ENCODE data around the gene LEKR1. TPM values are rescaled to one million over a fixed set of nuclear protein-coding genes. Genes with fewer than 3 reads are reported as not detected.

Gene LEKR1
- total and polyA plus RNA-seq, 2 of the 13 experiments (the other 11 are each of a cell fraction or from before 2014, with no cell fraction given) = 0.49 to 1.5 TPM

GRCh38 chr3:156826896-156827882 lies 1.0 kb downstream of the LEKR1 start:
- Histone ChIP-seq H3K9me3 (ENCODE audit: low read length) (no peaks in the 10 kb centered on the region), H3K4me2 (ENCODE audit: low read depth, low read length) (peak overlapping the region; percentile 76), H2AFZ (ENCODE audit: low read length) (peak overlapping the region; percentile 48), H3K27me3 (ENCODE audit: control insufficient read depth in 1 of 2, insufficient read depth in 2 of 2, low read length in 2 of 2) (no peaks in the 10 kb centered on the region; a peak in 1 of 5 replicates), H3K4me1 (ENCODE audit: insufficient read depth, low read length) (peaks cover 9% of the 10 kb centered on the region; the same call in 1 of the 2 replicates), H3K79me2 (ENCODE audit: insufficient read depth, low read length) (no peaks in the 10 kb centered on the region), H4K20me1 (ENCODE audit: insufficient read depth, low read length) (no peaks in the 10 kb centered on the region), H3K9ac (ENCODE audit: insufficient read depth, low read depth, low read length) (peak overlapping the region; percentile 73), H3K4me3 (replicated peaks in 1 of 3; ENCODE audit: insufficient read depth in 1 of 3, low read depth in 2 of 3, low read length in 3 of 3) (peak overlapping the region; percentile 46 to 71 (median 53); a peak in 5 of 6 replicates), H3K27ac (ENCODE audit: extremely low read length, insufficient read depth, low read length) (peak overlapping the region; percentile 73), H3K36me3 (replicated peaks in 1 of 2; ENCODE audit: control insufficient read depth in 1 of 2, insufficient read depth in 2 of 2, low read length in 2 of 2) (no peaks in the 10 kb centered on the region)
- CTCF ChIA-PET (ENCODE audit: low intra/inter-chr PET ratio, low total read pairs) = no interaction called here
- DNase-seq (ENCODE audit: low spot score) (no peak), FAIRE-seq (no peak), ATAC-seq (peak; percentile 17; the same call in 2 of the 3 replicates)
- TF ChIP-seq CREB1 (IDR thresholded peaks at IDR 0.05) (peak; percentile 16; the same call in 1 of the 2 replicates), CREB1 (CRISPR knock-in tag; IDR thresholded peaks at IDR 0.05) (no peak), WIZ (CRISPR knock-in tag; IDR thresholded peaks at IDR 0.05) (0 out of 2 replicates have a peak, but pooled peaks have one; percentile 13), FOXK2 (IDR thresholded peaks at IDR 0.05) (no peak)
- in situ Hi-C loops (cut with HindIII; ENCODE audit: extremely low pct_ligation_motif_present, low pct_unique_long_range_greater_than_20kb) (no loop called here), intact Hi-C loops (cut with micrococcal nuclease; ENCODE audit: unreplicated experiment) (loop anchor here (10.0 kb wide), 1 partner anchor 152 kb away; the partner anchor contains the start of gene TIPARP)
- BruUV-seq (replicated peaks) = no TSS peak
- POLR2A ChIA-PET = no interaction called here
- WGBS (ENCODE audit: low lambda C conversion rate) = 46% methylated on average over 16 of the region's 16 CpGs

- Histone ChIP-seq H3K27me3 (ENCODE audit: control insufficient read depth in 1 of 2, insufficient read depth in 2 of 2, low read length in 2 of 2) (no peaks in the 10 kb centered on the region), H2AFZ (ENCODE audit: low read length) (no peak overlapping the region), H3K4me1 (ENCODE audit: insufficient read depth, low read length) (0 out of 2 replicates have a peak, but pooled peaks cover 4% of the 10 kb centered on the region), H3K36me3 (replicated peaks in 1 of 2; ENCODE audit: control insufficient read depth in 1 of 2, insufficient read depth in 2 of 2, low read length in 2 of 2) (no peaks in the 10 kb centered on the region), H3K4me3 (replicated peaks in 1 of 3; ENCODE audit: insufficient read depth in 1 of 3, low read depth in 2 of 3, low read length in 3 of 3) (no peak overlapping the region), H3K79me2 (ENCODE audit: insufficient read depth, low read length) (no peaks in the 10 kb centered on the region), H3K4me2 (ENCODE audit: low read depth, low read length) (no peak overlapping the region), H3K9me3 (ENCODE audit: low read length) (no peaks in the 10 kb centered on the region), H3K27ac (ENCODE audit: extremely low read length, insufficient read depth, low read length) (no peak overlapping the region), H4K20me1 (ENCODE audit: insufficient read depth, low read length) (no peaks in the 10 kb centered on the region), H3K9ac (ENCODE audit: insufficient read depth, low read depth, low read length) (no peak overlapping the region)
- no TSS peak for BruUV-seq (replicated peaks)
- FAIRE-seq (no peak), DNase-seq (ENCODE audit: low spot score) (no peak), ATAC-seq (no peak)
- 61% methylated on average over 3 of the region's 3 CpGs for WGBS (ENCODE audit: low lambda C conversion rate)
- in situ Hi-C loops (cut with HindIII; ENCODE audit: extremely low pct_ligation_motif_present, low pct_unique_long_range_greater_than_20kb) (no loop called here), intact Hi-C loops (cut with micrococcal nuclease; ENCODE audit: unreplicated experiment) (no loop called here)
- POLR2A ChIA-PET = no interaction called here
- CTCF ChIA-PET (ENCODE audit: low intra/inter-chr PET ratio, low total read pairs) = no interaction called here
- TF ChIP-seq, protein P1, sequence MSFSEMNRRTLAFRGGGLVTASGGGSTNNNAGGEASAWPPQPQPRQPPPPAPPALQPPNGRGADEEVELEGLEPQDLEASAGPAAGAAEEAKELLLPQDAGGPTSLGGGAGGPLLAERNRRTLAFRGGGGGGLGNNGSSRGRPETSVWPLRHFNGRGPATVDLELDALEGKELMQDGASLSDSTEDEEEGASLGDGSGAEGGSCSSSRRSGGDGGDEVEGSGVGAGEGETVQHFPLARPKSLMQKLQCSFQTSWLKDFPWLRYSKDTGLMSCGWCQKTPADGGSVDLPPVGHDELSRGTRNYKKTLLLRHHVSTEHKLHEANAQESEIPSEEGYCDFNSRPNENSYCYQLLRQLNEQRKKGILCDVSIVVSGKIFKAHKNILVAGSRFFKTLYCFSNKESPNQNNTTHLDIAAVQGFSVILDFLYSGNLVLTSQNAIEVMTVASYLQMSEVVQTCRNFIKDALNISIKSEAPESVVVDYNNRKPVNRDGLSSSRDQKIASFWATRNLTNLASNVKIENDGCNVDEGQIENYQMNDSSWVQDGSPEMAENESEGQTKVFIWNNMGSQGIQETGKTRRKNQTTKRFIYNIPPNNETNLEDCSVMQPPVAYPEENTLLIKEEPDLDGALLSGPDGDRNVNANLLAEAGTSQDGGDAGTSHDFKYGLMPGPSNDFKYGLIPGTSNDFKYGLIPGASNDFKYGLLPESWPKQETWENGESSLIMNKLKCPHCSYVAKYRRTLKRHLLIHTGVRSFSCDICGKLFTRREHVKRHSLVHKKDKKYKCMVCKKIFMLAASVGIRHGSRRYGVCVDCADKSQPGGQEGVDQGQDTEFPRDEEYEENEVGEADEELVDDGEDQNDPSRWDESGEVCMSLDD (CRISPR knock-in tag; IDR thresholded peaks at IDR 0.05; ENCODE audit: borderline replicate concordance) = no peak
- TF ChIP-seq POLR2A (IDR thresholded peaks at IDR 0.05; ENCODE audit: insufficient read depth in 1 of 2, low read depth in 2 of 2, low read length in 2 of 2) = no peak
- TF ChIP-seq, protein P2, sequence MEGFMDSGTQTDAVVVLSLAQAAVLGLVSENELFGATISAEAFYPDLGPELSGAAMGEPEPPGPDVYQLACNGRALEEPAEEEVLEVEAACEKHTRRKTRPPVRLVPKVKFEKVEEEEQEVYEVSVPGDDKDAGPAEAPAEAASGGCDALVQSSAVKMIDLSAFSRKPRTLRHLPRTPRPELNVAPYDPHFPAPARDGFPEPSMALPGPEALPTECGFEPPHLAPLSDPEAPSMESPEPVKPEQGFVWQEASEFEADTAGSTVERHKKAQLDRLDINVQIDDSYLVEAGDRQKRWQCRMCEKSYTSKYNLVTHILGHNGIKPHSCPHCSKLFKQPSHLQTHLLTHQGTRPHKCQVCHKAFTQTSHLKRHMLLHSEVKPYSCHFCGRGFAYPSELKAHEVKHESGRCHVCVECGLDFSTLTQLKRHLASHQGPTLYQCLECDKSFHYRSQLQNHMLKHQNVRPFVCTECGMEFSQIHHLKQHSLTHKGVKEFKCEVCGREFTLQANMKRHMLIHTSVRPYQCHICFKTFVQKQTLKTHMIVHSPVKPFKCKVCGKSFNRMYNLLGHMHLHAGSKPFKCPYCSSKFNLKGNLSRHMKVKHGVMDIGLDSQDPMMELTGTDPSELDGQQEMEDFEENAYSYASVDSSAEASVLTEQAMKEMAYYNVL (CRISPR knock-in tag; IDR thresholded peaks at IDR 0.05; ENCODE audit: borderline replicate concordance) = no peak
- TF ChIP-seq KDM6A (CRISPR knock-in tag; IDR thresholded peaks at IDR 0.05; ENCODE audit: low read depth) = no peak
- TF ChIP-seq, protein P3, sequence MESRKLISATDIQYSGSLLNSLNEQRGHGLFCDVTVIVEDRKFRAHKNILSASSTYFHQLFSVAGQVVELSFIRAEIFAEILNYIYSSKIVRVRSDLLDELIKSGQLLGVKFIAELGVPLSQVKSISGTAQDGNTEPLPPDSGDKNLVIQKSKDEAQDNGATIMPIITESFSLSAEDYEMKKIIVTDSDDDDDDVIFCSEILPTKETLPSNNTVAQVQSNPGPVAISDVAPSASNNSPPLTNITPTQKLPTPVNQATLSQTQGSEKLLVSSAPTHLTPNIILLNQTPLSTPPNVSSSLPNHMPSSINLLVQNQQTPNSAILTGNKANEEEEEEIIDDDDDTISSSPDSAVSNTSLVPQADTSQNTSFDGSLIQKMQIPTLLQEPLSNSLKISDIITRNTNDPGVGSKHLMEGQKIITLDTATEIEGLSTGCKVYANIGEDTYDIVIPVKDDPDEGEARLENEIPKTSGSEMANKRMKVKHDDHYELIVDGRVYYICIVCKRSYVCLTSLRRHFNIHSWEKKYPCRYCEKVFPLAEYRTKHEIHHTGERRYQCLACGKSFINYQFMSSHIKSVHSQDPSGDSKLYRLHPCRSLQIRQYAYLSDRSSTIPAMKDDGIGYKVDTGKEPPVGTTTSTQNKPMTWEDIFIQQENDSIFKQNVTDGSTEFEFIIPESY (CRISPR knock-in tag; IDR thresholded peaks at IDR 0.05) = no peak
- TF ChIP-seq ZNF33A (CRISPR knock-in tag; IDR thresholded peaks at IDR 0.05; ENCODE audit: borderline replicate concordance) = no peak
- TF ChIP-seq SIN3B (IDR thresholded peaks at IDR 0.05; ENCODE audit: low read length) = no peak
Measured at GRCh38 chr3:156831006-156831405, 4.9 kb downstream of the LEKR1 start.
